Measurements from ENCODE around the gene DNAH14.

DNAH14 gene

GRCh38 chr1:225242611-225243010, 313.1 kb downstream of the DNAH14 start:
- no peak for DNase-seq (ENCODE audit: low read depth)
- in situ Hi-C loops (cut with HindIII; ENCODE audit: low sequenced_read_pairs): no loop called here
- TF ChIP-seq, protein P1, sequence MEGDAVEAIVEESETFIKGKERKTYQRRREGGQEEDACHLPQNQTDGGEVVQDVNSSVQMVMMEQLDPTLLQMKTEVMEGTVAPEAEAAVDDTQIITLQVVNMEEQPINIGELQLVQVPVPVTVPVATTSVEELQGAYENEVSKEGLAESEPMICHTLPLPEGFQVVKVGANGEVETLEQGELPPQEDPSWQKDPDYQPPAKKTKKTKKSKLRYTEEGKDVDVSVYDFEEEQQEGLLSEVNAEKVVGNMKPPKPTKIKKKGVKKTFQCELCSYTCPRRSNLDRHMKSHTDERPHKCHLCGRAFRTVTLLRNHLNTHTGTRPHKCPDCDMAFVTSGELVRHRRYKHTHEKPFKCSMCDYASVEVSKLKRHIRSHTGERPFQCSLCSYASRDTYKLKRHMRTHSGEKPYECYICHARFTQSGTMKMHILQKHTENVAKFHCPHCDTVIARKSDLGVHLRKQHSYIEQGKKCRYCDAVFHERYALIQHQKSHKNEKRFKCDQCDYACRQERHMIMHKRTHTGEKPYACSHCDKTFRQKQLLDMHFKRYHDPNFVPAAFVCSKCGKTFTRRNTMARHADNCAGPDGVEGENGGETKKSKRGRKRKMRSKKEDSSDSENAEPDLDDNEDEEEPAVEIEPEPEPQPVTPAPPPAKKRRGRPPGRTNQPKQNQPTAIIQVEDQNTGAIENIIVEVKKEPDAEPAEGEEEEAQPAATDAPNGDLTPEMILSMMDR (IDR thresholded peaks at IDR 0.05; ENCODE audit: low read depth, low read length, missing control alignments): no peak
- H3K4me3 ChIP-seq (ENCODE audit: low read depth, low read length): no peak overlapping the region

GRCh38 chr1:225250432-225250831, 321.0 kb downstream of the DNAH14 start:
- TF ChIP-seq, protein P1 (IDR thresholded peaks at IDR 0.05; ENCODE audit: low read depth, low read length, missing control alignments): no peak
- in situ Hi-C loops (cut with HindIII; ENCODE audit: low sequenced_read_pairs): no loop called here
- DNase-seq (ENCODE audit: low read depth): no peak
- no peak overlapping the region for H3K4me3 ChIP-seq (ENCODE audit: low read depth, low read length)

- TF ChIP-seq, protein P1 (IDR thresholded peaks at IDR 0.05; ENCODE audit: low read depth, low read length, missing control alignments): no peak
- H3K4me3 ChIP-seq (ENCODE audit: low read depth, low read length): no peak overlapping the region
- DNase-seq (ENCODE audit: low read depth): no peak
- in situ Hi-C loops (cut with HindIII; ENCODE audit: low sequenced_read_pairs): no loop called here
These were observed 323.7 kb downstream of the DNAH14 start for GRCh38 chr1:225253173-225253572.

DNA sequence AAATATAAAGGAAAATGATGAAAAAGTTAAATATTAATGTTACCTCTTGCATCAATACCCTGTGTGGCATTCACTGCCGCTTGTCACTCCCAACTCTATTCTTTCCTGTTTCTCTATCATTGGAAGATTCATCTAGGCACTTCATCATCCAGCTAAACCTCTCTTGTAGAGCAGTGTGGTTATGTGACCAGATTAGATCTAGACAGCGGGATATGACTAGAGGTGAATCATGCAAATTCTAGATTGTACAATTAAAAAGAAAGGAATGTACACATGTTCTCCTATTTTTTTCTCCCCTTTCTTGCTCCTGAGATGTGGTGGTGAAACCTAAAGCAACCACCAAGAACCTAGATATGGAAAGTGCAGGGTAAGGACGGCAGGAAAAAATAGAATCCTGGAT, 324.3 kb downstream of the DNAH14 start:
- TF ChIP-seq, protein P1 (IDR thresholded peaks at IDR 0.05; ENCODE audit: low read depth, low read length, missing control alignments): no peak
- no peak overlapping the region for H3K4me3 ChIP-seq (ENCODE audit: low read depth, low read length)
- in situ Hi-C loops (cut with HindIII; ENCODE audit: low sequenced_read_pairs): no loop called here
- no peak for DNase-seq (ENCODE audit: low read depth)

GRCh38 chr1:225254676-225255075, 325.2 kb downstream of the DNAH14 start:
- TF ChIP-seq, protein P1 (IDR thresholded peaks at IDR 0.05; ENCODE audit: low read depth, low read length, missing control alignments): no peak
- in situ Hi-C loops (cut with HindIII; ENCODE audit: low sequenced_read_pairs): no loop called here
- DNase-seq (ENCODE audit: low read depth): no peak
- no peak overlapping the region for H3K4me3 ChIP-seq (ENCODE audit: low read depth, low read length)

- TF ChIP-seq, protein P1 (IDR thresholded peaks at IDR 0.05; ENCODE audit: low read depth, low read length, missing control alignments): no peak
- in situ Hi-C loops (cut with HindIII; ENCODE audit: low sequenced_read_pairs): no loop called here
- no peak overlapping the region for H3K4me3 ChIP-seq (ENCODE audit: low read depth, low read length)
- no peak for DNase-seq (ENCODE audit: low read depth)
These were observed 327.6 kb downstream of the DNAH14 start for GRCh38 chr1:225257081-225257480.

DNA sequence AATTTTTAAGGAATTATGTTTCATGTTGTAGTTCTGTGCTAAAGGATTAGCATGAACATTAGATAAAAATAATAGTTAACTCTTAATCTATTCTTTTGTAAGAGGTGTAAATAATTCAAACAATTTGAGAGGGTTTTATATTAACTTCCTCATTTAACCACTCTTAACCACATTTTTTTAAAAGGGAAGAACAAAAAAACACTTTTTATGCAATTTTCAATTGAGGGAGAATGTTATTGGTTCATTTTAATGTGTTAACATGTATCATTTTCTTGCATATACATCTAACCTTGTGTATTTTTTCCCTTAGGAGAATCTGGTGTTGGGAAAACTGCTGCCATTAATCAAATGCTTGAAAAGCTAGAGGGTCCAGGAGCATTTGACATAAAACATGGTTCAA, 329.3 kb downstream of the DNAH14 start:
- no peak for DNase-seq (ENCODE audit: low read depth)
- in situ Hi-C loops (cut with HindIII; ENCODE audit: low sequenced_read_pairs): no loop called here
- TF ChIP-seq, protein P1 (IDR thresholded peaks at IDR 0.05; ENCODE audit: low read depth, low read length, missing control alignments): no peak

More for the DNA sequence above, 329.3 kb downstream of the DNAH14 start:
- H3K4me3 ChIP-seq (ENCODE audit: low read depth, low read length): no peak overlapping the region

Measured in astrocyte of the cerebellum (primary cell).